ENCODE data around the gene MCRIP1. TPM values are rescaled to one million over a fixed set of nuclear protein-coding genes. Genes with fewer than 3 reads are reported as not detected.

MCRIP1 gene
- total RNA-seq, 1 donor from 2014 or later = 101 TPM

- H3K4me3 Mint-ChIP-seq = peak within 1 kb of the TSS; percentile 89
- DNase-seq (ENCODE audit: extremely low spot score, unreplicated experiment) = no peak
- no peaks in the 10 kb centered on the region for H3K9me3 Mint-ChIP-seq
- no peaks in the 10 kb centered on the region for H3K27me3 Mint-ChIP-seq
- H3K27ac Mint-ChIP-seq = peak within 1 kb of the TSS; percentile 90
- TF ChIP-seq CTCF (conservative IDR thresholded peaks at IDR 0.05) = no peak
- H3K4me1 Mint-ChIP-seq (ENCODE audit: unreplicated experiment) = peaks cover 11% of the 10 kb centered on the region
- no peaks in the 10 kb centered on the region for H3K36me3 Mint-ChIP-seq
These were observed 37.9 kb upstream of the MCRIP1 start, which contains the start of gene ARHGDIA for GRCh38 chr17:81870981-81871386. Gene ARHGDIA (minus strand): TSS chr17:81871337. CDS start chr17:81869930, 1,407 bp downstream.

GRCh38 chr17:81870131-81870980 is 37.3 kb upstream of the MCRIP1 start:
- Mint-ChIP-seq H3K27me3 (no peaks in the 10 kb centered on the region), H3K4me3 (peak overlapping the region; percentile 89), H3K27ac (peak overlapping the region; percentile 89), H3K4me1 (ENCODE audit: unreplicated experiment) (peaks cover 11% of the 10 kb centered on the region), H3K9me3 (no peaks in the 10 kb centered on the region), H3K36me3 (no peaks in the 10 kb centered on the region)
- TF ChIP-seq CTCF (conservative IDR thresholded peaks at IDR 0.05) = no peak
- DNase-seq (ENCODE audit: extremely low spot score, unreplicated experiment) = no peak

GRCh38 chr17:81869221-81870130 is 36.4 kb upstream of the MCRIP1 start:
- peaks cover 11% of the 10 kb centered on the region for H3K4me1 Mint-ChIP-seq (ENCODE audit: unreplicated experiment)
- peak overlapping the region; percentile 89 for H3K4me3 Mint-ChIP-seq
- no peaks in the 10 kb centered on the region for H3K9me3 Mint-ChIP-seq
- TF ChIP-seq CTCF (conservative IDR thresholded peaks at IDR 0.05) = peak; percentile 96
- peak overlapping the region; percentile 90 for H3K27ac Mint-ChIP-seq
- DNase-seq (ENCODE audit: extremely low spot score, unreplicated experiment) = no peak
- H3K27me3 Mint-ChIP-seq = no peaks in the 10 kb centered on the region
- H3K36me3 Mint-ChIP-seq = no peaks in the 10 kb centered on the region

GRCh38 chr17:81868674-81869220 is 35.7 kb upstream of the MCRIP1 start:
- Mint-ChIP-seq H3K4me3 (peak overlapping the region; percentile 66), H3K27ac (peak overlapping the region; percentile 90), H3K9me3 (no peaks in the 10 kb centered on the region), H3K36me3 (peaks cover under 1% of the 10 kb centered on the region), H3K4me1 (ENCODE audit: unreplicated experiment) (peaks cover 11% of the 10 kb centered on the region), H3K27me3 (no peaks in the 10 kb centered on the region)
- DNase-seq (ENCODE audit: extremely low spot score, unreplicated experiment) = no peak
- TF ChIP-seq CTCF (conservative IDR thresholded peaks at IDR 0.05) = no peak

GRCh38 chr17:81867991-81868673 is 35.0 kb upstream of the MCRIP1 start:
- Mint-ChIP-seq H3K27ac (peak overlapping the region; percentile 90), H3K4me1 (ENCODE audit: unreplicated experiment) (peaks cover 15% of the 10 kb centered on the region), H3K27me3 (no peaks in the 10 kb centered on the region), H3K9me3 (no peaks in the 10 kb centered on the region), H3K36me3 (peaks cover 5% of the 10 kb centered on the region), H3K4me3 (peak overlapping the region; percentile 72)
- DNase-seq (ENCODE audit: extremely low spot score, unreplicated experiment) = no peak
- TF ChIP-seq CTCF (conservative IDR thresholded peaks at IDR 0.05) = no peak

Measured in type B pancreatic cell (in vitro differentiated cells).